NCI-H2227 treated with DMSO at 0.1 percent for 48 hours (cell line): ENCODE data around the gene HOXA11.

Source experiments
- DNase-seq: peaks from one replicate; lab custom pipeline; 2025; lab: John Stamatoyannopoulos, UW

The HOXA11 gene

DNA sequence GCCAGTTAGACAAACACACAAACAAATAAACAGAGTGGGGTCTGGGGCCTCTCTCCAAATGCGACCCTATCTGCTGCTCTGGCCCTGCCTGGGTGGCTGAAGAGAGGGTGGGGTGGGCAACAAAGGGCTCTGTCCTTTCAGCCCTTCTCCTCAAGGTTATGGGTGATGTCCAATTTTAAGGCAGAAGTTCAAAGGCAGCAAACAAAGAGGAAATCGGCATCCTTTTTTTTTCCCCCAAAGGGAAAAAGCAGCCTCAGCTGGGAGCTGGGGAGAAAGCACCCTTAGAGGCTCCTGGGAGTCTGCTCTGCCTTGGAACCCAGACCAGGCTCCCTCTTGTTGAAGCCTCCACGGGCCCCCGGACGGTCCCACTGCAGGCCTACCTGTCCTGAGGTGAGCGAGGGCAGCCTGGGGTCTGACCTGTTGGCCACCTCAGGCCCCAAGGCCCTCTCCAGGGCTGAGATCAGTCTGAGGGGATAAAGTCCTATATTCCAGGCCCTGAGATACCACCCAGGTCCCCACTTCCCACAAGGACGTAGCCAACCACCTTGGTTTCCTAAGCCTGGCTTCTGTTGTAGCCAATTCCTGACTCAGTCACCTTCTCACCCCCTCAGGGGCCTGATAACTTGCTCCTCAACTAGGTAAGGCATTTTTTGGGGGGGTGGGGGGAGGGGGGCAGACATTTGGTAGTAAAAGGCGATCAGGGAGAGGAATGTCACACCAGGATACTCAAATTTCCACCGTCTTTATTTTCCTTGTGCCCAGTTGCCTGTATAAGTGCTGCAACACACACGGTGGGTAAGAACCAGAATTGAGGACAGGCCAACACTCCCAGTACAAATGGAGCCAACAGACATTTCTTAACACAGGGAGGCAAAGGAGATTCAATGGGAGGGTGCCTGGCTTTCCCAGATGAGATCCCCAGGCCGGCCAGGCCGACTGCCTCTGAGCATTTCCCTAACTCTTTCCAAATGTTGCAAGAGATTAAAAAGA, 4.3 kb downstream of the HOXA11 start:
- no peak for DNase-seq

DNA sequence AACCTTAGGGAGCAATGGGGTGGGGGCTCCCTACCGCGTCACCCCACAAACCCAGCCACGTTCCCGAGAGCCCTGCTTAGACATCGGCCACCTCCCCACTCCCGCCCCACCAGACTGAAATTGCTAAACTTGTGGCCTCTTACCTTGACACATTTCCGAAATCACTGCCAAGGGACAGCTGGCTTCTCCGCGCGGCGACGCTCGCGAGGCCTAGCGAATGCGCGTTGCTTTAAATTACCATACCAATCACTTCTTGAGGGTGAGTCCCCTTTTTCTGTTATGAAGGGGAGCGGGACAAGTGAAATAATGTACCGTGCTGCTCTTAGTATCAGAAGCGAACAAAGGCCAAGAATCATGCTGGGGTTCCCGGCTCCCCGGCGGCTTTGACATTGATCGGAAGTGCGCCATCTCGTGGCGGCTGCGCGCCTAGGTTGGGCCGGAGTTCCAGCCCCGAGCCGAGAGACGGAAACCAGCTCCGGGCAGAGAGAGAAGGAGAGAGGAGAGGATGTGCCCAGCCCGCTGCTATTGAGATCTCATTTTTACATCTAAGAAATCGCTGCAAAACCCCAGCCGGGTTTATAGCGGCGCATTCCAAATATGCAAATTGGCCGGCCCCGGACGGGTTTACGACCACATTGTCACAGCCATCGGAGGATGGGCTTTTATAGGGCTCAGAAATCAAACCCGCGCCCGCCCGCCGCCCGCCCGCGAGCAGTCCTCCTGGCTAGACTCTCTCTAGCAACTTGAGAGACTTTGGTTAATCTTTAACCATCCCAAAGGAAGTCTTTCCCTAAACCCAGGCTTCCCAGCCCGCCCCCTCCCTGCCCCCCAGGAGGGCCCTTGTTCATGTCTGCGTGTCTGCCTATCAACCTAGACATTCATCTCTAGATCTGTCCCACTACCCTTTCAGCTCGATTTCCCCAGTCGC, 5.3 kb downstream of the HOXA11 start:
- no peak for DNase-seq

DNA sequence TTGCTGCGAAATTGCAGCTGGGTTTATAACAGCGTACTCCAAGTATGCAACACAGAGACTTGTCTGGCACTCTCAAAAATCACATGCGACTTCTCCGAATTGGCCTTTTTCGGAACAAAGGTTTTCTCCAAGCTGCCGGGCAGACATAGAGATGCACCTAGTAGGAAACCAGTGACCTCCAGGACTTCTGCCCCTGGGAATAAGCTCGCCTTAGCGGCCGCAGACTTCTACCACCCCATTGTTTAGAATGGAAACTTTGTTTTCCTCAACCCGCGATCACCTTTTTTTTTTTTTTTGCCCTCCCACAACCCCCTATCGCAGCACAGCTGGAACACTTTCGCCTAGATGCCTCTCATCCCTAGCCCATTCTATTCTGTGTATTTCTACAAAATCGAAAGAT, 6.0 kb downstream of the HOXA11 start:
- DNase-seq: no peak

DNA sequence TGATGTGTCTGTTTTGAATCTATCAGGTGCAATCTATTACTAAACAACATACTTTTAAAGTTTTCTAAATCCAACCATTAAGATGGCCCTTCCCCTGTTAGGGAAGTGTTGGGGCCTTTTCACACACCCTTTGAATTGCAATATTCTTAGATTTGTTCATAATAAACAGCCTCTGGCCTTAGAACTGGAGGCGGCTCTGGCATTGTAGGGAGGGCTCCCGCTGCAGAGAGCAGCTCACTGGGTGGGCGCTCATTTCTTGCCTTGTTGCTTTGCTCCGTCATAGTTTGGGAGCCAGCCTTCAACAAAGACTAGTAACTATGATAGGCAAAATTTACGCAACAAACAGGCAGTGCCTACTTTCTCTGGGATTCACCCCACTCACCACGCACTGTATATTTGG, 6.7 kb downstream of the HOXA11 start:
- no peak for DNase-seq

DNA sequence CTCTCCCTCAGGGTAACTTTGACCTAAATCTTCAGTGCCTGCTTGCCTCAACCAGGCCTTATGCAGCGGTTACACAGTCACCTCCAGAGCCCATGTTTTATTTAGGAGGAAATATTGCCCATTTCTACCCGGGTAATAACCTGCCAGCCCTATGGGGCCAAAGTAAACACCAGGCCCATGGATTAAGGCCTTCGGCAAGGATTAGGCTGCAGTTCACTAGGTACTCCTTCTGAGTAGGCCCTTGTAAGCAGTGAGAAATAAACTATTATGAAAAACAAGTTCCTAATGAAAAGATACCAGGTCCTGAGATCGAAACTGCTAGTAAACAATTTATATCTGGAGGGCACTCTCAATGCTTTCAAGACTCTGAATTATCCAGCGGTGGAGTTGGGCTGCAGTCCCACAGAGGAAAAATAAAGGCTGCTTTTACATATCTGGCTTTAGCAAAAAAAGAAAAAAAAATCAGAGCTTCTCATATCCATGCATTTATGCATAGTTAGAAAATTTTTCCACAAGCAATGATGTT, 7.2 kb downstream of the HOXA11 start:
- DNase-seq: no peak

DNA sequence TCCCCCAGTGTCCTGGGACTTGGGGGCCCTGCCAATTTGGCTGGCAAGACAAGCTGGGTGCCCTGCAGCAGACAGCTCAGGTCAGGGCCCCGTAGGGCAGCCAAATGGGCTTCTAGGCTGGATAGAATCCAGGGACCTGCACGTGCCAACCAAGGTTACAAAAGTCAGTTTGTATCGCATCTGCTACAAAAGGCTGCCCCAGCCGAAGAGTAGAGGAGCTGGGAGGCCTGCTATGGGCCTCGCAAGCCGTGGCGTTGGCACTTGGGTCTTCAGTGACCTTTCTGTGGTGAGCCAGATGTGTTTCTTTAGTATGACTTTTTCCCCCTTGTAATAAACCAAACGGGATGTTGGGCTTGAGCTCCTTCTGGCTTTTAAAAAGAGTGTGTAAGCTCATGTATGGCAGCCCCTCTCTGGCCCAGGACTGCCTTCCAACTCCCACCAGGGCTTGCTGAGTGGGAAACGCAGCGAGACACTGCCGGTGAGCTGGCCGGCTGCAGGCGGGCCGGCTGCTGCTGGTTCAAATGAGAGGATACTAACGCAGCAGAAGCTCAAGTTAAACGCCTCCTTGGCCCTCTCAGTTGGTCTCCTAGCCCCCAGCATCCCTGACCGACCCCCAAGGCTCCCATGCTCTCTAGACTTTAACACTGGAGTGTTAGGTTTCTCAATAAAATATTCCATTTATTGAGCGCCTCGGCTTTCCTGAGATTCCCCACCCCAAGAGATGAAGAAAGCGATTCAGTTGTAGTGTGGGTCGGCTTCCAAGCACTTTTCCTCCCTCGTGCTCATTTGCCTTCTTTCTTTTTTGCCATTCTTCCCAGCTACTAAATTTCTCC, 7.9 kb downstream of the HOXA11 start:
- no peak for DNase-seq

DNA sequence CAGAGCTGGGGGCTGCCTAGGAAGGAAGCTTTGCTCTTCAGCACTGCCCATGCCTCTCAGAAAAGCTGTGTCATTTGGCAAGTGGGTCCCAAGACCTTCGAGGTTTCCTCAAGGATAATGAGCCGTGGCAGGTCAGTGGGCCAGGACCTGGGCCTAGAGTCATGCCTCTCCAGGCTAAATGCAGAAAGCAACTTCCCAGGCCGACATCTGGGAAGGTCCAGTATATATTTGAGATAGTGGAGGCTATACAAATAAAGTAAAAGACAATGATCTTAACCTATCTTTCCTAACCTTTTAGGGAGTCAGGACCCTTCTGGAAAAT, 8.5 kb downstream of the HOXA11 start:
- no peak for DNase-seq

DNA sequence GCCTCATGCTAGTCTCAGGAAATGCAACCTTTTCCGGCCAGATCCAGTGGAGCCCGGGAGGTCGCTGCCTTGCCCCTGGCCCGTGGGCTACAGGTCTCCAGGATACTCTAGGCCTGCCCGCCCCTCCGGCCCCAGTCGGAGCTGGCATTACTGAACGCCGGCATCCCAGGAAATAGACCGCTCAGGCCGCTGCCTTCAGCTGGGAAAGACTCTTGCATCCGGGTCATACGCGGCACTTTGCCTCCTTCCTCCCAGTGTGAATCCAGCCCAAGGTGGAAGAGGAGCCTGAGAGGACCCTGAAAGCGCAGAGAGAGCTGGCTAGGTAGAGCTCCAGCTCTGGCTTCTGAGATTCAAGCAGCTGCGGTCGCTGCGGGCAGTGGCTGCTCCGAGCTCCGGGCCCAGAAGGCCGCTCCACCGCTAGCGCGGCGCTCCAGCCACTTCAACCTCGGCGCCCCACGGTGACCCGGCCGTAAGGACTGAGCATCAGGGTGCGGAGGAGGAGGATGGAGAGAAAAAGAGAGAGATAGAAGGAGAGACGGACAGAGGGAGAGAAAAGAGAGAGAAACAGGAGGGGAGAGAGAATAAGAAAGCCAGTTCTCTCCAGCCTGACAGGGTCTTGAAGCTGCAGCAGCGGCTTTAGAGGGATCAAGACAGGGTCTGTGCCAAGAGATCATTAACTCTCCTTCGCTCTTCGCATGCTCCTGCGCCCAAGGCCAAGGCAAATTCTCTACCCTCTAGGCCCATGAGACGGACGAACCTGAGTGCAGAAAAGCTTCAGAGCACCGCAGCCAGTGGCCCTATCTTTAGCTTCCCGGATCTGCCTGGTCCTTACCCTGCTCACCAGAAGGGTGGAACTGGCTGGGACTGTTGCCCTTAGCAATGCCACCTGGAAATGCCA, 9.2 kb downstream of the HOXA11 start:
- no peak for DNase-seq

DNA sequence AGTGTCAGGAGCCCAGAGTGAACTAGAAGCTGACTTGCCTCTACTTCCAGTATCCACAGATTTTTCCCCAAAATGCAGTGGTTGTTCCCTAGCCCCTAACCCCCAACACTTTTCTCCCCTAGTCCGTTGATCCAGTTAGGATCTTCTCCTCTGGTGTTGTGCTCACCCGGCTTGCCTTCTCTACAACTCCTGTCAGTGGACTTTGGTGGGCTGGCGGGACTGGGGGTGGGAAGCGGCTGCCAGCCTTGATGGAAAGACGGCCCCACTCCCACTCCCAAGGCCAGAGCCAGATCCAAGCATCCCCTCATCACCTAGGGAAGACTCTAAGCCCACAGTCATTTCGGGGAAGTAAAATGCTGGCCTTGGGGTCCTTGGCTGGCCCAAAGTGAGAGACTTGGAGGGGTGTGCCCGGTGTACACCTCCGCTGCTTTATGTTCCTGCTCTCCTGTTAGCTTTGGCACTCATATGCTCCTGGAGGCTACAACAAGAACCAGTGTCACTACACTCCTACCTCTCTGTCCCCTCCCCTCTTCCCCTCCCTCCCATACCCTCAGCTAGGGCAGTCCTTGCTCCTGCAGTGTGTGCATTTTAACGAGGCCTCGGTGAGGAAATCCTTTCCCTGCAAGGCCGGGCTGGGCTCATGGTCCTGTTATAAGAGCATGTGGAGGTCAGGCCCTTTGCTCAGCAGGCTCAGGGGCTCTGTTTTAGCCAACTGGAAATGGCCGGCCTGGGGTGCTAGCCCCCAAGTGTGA, 10.0 kb downstream of the HOXA11 start:
- no peak for DNase-seq

DNA sequence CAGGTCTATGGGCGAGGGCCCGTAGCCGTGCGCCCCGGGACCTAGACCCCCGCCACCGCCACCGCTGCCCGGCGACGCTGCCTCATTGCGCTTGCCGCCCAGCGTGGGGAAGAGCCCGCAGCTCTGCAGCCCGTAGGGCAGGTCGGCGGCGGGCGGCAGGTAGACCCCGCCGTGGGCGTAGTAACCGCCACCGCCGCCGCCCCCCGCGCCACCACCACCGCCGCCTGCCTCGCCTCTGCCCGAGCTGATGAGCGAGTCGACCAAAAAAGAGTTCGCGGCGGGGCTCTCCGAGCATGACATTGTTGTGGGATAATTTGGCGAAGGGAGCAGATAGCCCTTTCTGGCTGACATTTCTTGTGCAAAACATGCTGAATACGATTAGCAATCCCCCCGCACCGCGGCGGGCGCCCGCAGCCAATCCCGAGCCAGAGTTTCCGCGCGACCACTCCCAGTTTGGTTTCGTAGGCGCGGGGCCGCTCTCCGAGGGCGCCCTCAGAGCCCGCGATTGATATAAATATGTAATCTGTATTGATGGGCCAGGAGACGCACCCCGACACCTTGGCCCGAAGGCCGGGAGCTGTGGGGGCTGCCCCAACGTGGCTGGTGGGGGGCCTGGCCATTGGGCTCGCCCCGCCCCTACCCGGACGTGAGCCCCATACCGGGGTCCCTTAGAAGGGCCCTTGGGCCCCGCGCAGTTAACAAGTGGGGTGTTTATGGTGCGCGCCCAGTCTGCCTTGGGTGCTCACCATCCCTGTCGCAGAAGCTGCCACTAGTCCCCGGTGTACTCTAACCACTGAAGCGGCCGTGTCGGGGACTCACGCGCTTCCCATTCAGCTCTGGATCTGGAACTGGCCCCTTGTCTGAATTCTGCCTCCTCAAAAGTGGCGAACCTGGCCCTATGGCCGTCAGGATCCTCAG, 10.8 kb downstream of the HOXA11 start, which contains the start of gene HOXA10:
HOXA10 (minus strand) TSS at position 365 of the 918 bp plus-strand sequence; CDS start at position 351, 14 bp downstream.
- DNase-seq: no peak

DNA sequence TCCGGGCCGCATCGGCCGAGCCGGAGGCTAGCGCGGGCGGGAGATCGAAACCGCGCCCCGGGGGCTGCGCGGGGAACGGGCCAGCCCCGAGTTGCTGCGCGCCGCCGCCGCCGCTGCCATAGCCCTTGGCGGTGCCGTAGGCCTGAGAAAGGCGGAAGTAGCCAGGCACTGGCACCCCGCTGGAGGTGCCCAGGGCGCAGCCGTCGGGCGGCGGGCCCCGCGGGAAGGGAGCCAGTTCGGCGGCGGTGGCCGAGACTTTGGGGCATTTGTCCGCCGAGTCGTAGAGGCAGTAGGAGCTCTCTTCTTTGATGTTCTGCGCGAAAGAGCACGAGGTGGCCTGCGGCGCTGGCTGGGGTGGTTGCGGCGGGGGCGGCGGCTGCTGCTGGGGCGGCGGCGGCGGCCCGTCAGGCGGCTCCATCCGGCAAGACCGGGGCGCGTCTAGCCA, 11.5 kb downstream of the HOXA11 start:
- DNase-seq: no peak

DNA sequence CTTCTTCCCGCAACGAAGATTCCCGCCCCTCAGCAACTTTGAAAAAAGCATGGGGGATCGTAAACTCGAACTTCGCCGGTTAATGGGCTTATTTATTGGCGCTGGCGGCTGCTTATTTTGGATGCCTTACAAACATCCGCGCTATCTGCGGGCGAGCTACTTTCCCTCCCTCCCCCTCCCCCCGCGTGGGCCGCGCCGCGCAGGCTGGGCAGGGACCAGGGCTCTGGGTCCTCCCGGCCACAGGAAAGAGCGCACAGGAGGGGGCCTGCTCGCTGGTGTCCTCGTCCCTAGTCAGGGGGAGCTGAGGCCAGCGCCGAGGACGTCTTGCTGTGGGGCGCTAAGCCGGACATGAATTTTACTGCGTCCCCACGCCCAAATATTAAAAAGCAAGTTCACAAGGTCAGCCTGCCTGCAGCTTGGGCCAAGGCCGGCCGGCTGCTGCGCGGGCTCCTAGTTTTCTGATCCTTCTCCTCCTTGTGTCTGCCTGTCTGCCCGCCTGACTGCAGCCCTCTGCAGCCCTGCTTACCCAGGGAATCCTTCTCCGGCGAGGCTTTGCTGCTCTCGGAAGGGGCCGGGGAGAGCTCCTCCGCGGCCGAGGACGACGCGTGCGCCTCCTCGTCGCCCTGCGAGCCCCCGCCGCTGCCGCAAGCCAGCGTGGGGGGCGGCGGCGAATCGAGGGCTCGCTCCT, 12.1 kb downstream of the HOXA11 start:
- no peak for DNase-seq

DNA sequence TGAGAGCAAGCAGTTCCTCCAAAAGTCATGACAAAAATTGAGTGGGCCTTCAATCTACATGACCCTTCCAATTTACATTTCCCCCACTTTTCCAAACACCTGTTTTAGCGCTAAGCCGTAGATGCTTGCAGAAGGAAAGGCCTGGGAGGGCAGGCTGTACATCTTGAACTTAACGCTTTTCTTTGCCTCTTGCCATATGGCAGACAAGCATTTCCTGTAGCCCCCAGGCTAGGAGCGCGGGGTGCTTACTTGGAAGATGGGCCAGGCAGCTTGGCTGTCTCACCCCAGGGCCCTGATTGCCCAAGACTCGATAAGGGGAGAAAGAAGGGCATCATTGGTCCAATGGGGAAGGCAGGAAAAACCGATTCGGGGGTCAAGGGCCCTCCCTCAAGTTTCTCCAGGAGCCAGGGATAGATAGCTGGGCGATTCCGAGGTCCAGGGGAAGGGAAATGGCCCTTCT, 12.7 kb downstream of the HOXA11 start:
- no peak for DNase-seq

DNA sequence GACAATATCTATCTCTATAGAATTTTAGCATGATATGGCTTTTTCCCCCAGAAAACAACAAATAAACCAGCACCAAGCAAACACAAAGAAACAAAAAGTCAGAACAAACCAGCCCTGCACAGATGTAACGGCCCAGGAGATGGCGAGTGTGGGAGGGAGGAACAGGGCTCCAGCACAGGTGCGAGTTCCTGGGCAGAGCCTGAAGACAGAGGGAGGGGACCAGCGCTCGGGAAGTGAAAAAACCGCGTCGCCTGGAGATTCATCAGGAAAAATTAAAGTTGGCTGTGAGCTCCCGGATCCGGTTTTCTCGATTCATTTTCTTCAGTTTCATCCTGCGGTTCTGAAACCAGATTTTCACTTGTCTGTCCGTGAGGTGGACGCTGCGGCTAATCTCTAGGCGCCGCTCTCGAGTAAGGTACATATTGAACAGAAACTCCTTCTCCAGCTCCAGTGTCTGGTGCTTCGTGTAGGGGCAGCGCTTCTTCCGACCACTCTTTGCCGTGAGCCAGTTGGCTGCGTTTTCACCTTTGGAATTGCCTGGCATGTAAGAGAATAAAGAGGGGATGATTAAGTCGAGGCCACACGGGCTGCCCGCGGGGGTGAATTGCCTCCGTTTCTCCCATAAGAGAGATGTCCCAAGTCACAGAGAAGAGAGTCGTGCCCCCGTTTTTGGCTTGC, 13.3 kb downstream of the HOXA11 start:
- no peak for DNase-seq

DNA sequence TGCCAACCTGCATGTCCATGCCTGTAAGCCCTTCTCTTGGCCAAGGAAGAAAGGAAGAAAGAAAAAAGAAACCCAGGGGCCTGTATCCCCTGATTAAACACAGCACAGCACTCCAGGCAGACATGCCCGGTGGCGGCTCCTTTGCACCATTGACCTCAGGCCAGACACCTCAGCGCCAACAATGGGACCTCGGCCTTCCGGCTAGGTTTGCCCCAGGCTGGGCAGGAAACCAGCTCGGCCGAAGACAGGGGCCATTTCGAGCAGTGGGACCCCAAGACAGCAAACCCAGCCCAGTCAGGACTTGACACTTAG, 13.8 kb downstream of the HOXA11 start:
- DNase-seq: no peak

DNA sequence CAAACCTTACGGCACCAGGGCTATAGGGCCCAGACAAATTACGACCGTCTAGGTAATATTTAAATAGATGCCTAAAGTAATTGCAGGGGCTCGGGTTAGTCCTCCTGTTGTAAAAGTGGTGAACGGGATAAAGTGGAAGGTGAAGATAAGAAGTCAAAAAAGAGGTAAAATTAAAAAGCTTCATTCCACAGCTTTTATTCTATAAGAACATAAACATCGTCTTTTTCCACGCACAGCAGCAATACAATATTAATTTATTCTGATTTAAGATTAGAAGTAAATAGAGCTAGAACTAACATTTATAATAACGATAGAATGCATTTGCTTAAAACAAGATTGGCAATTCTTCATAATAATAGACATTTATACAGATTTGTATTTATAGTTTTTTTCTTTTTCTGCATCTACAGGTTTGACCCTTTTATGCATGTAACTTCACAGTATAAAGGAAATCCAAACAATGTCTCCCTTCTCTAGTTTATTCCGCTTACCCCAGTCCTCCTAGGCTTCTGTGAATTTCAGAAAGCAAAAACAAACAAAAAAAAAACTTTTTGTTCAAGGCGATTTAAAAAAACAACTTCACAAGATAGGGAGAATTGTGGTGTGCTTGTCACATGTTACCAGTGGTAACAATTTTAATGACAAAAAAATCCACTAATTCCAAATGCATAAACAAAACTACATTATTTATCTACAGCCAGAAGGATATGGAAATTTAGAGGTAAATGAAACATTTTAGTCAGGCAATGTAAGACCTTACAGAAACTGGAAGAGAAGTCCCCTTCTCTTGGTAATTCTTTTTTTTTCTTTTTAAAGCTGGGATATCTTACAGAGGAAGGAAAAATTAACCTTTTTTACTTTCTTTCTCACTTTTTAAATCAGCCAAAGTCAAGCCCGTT, 14.4 kb downstream of the HOXA11 start:
- DNase-seq: no peak
